HG03342 (cell line): ENCODE results near the gene IL25.
"Not testable (repeated sequence)": the region's sequence is repeated elsewhere in the genome, so short reads cannot be mapped to it uniquely, and the experiment has no call there.

Source experiments
- ATAC-seq: cut with Tn5 transposase; IDR thresholded peaks from one replicate; pipeline ENCODE4 v1.9.1; 2021; ENCODE audit warnings: mild to moderate bottlenecking, moderate library complexity; ENCODE audit not compliant: unreplicated experiment

The IL25 gene

GRCh38 chr14:23407516-23408306 lies 35.1 kb downstream of the IL25 start, which contains the start of gene MYH6:
Gene MYH6 (minus strand): TSS chr14:23408273. CDS start chr14:23407223, 1,050 bp downstream.
- no peak for ATAC-seq

GRCh38 chr14:23408307-23408630 lies 35.7 kb downstream of the IL25 start:
- no peak for ATAC-seq

- ATAC-seq = no peak
Measured at GRCh38 chr14:23409475-23409874, 36.9 kb downstream of the IL25 start.

GRCh38 chr14:23409966-23410635 lies 37.5 kb downstream of the IL25 start:
- no peak for ATAC-seq

DNA sequence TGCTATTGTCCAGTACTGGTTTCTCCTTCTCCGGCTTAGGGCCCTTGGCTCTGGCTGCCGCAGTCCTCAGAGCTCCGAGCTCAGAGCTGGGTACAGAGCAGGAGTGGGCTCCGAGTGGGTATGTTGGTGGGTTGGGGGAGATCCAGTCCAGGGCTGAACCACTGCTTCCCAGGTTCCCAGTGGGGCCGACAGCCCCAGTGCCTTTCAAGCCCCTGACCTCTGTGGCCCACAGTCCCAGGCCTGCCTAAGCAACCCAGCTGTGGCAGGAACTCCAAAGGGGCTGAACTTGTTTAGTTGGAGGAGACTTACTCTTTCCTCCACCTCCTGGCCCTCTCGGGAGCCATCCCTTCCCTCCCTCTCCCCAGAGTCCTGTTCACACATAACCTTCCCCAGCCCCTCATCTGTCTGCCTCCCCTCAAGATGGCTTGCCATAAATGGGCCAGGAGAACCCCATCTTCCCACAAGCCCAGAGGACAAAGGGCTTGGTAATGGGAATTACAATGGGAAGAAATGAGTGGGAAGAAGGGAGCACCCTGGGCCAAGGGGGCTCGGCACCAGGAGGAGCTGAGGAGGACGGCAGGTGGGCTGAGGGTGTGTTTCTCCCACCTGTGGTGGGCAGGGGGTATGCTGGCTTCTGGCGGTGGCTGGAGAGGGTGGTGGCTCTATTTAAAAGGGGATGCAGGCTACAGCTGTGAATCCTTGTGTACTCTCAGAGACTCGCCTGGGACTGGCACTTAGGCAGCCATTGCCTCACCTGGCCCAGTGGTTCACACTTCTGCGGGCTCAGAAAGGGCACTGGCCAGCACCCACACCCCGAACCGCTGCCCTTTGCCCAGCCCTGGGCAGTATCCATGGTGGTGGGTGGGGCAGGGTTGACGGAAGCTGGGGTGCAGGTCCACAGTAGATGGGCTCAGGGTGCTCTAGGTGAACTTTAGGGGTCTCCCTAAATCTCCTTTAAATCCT lies 39.2 kb downstream of the IL25 start:
- no peak for ATAC-seq

DNA sequence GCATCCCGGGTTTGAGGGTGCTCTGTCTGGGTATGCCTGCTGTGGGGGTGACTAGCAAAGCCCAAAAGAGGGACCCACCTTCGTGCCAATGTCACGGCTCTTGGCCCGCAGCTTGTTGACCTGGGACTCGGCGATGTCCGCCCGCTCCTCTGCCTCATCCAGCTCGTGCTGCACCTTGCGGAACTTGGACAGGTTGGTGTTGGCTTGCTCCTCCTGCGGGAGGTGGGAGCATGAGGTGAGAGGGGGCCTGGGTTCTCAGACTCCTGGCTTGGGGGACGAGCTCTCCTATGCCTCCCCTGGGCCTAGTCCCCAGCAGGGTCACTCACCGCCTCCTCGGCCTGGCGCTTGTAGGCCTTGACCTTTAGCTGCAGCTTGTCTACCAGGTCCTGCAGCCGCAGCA lies 41.1 kb downstream of the IL25 start:
- ATAC-seq = no peak

GRCh38 chr14:23414254-23414653 lies 41.6 kb downstream of the IL25 start:
- ATAC-seq = no peak

DNA sequence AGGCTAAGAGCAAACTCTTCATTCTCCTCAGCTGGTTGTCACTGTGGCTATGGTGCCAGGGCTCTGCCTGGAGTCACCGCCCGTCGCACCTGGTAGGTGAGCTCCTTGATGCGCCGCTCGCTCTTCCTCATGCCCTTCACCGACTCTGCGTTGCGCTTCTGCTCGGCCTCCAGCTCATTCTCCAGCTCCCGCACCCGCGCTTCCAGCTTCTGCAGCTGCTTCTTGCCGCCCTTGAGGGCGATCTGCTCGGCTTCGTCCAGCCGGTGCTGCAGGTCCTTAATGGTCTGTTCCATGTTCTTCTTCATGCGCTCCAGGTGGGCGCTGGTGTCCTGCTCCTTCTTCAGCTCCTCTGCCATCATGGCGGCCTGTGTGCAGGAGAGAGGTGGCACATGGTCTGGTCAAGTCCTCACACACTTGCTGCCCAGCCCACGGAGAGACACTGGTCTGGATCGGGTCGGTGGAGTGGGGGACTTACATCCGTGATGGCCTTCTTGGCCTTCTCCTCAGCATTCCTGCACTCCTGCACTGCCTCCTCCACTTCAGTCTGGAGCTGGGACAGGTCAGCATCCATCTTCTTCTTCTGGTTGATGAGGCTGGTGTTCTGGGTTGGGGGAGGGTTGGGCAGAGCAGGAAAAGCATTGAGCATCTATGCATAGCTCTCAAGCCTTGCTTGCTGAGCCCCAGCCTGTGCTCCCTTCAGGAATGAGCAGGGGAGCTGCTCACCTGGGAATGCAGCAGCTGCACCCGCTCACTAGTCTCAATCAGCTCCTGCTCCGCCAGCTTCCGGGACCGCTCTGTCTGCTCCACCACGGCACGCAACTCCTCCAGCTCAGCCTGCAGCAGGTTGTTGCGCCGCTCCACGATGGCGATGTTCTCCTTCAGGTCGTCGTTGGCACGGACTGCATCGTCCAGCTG lies 42.6 kb downstream of the IL25 start:
- no peak for ATAC-seq

DNA sequence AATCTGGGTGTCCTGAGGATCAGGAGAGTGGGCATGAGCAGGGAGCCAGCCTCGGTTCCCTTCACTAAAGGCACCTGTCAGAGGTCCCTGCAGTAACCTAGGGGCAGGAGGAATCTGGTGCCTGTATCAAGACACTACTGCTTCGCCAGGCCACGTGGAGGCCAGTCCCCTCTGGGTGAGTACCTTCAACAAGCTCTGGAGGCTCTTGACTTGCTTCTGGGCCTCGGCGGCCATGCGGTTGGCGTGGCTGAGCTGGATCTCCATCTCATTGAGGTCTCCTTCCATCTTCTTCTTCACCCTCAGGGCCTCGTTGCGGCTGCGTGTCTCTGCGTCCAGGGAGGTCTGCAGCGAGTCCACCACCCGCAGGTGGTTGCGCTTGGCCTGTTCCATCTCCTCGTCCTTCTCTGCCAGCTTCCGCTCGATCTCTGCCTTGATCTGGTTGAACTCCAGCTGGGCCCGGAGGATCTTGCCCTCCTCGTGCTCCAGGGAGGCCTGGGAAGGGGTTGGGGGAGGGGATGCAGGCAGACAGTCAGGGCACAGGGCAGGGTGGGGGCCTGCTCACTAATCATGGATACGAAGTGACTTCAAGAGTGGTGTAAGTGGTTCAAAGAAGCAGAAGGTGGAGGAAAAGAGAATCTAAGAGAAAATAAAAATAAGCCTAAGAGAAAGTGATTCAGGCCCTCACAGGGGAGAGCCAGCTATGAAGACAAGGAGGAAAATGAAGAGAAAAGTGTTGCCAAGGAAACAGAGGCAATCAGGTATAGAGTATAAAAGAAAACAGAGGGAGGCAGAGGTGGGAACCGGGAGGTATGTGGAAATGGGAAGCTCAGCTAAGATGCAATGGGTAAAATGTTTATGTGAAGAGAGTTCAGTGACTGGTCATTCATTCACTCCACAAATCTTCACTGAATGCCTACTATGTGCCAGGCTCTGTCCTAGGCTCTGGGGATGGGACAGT lies 43.5 kb downstream of the IL25 start:
- no peak for ATAC-seq

DNA sequence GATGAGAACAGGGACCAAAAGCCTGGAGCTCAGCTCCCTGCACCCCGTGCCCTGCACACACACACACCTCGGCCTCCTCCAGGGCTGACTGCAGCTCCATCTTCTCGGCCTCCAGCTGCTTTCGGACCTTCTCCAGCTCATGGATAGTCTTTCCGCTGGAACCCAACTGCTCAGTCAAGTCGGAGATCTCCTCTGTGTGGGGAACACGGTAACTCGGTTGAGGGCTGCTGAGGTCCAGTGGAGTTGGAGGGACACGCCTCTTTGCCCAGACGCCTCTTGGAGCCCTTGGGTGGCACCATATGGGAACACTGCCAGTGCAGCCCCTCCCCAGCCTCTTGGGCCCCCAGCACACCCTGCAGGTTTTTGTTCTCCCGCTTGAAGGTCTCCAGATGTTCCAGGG lies 44.2 kb downstream of the IL25 start:
- no peak for ATAC-seq

DNA sequence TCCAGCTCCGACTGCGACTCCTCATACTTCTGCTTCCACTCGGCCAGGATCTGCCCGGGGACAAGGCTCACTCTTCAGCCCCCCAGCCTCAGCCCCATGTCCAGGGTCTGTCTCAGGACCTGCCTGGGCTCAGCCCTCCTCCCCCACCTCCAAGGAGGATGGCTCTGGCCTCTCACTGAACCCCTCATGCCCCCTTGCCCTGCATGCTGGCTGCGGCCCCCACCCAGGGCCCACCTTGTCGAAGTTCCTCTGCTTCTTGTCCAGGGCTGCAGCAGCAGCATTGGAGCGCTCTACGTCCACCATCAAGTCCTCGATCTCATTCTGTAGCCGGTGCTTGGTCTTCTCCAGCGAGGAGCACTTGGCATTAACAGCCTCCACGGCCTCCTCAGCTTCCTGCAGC lies 44.7 kb downstream of the IL25 start:
- ATAC-seq = not testable (repeated sequence)

DNA sequence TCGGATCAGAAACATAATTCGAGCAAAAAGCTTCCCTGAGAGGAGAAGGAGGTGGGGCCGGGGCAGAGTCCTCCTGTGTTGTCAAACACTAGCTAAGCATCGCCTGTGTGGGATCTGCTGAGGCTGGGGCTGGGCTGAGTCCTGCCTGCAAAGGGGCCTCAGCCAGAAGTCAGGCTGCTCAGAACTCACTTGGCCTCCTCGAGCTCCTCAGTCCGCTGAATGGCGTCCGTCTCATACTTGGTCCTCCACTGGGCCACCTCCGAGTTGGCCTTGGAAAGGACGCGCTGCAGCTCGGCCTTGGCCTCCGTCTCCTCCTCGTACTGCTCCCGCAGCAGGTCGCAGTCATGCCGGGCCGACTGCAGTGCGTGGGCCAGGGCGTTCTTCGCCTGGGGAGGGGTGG lies 45.4 kb downstream of the IL25 start:
- no peak for ATAC-seq

GRCh38 chr14:23419646-23420045 lies 47.0 kb downstream of the IL25 start:
- not testable (repeated sequence) for ATAC-seq

DNA sequence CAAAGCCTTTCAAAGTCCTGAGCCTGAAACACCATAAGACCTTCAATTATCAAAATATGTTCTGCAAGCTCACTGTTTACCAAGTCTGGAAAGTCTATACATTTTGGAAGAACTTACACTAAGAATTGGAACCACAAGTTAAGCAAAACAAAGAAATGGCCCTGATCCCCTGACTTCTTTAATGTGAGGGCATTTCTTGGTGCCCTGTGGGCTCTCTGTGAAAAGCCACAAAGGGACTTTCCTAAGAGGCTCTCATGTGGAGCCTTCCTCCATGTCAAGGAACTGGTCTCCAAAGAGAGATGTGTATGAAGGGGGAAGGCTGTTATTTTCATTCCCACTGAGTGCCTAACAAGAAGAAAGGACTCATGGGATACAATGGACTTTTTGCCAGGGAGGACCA lies 49.0 kb downstream of the IL25 start:
- no peak for ATAC-seq

DNA sequence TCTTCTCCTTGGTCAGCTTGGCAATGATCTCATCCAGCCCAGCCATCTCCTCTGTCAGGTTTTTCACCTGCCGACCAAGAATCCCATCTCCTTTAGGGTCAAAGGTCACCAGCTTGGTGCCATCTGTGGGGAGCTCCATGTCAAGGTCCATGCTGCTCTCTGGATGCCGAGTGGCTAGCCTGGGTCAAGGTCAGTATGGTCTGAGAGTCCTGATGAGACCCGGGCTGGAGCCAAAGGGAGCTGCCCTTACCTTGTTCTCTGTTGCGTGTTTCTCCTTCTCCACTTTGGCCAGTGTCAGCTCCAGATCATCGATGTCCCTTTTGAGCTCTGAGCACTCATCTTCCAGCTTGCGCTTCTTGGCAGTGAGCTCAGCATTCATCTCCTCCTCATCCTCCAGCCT lies 51.0 kb downstream of the IL25 start:
- no peak for ATAC-seq

- ATAC-seq = no peak
Measured at GRCh38 chr14:23425169-23425568, 52.6 kb downstream of the IL25 start.

- ATAC-seq = not testable (repeated sequence)
Measured at GRCh38 chr14:23425798-23426197, 53.2 kb downstream of the IL25 start.
